Activated CD4-positive, alpha-beta memory T cell treated with anti-CD3 and anti-CD28 coated beads for 36 hours (primary cell): Measurements from ENCODE around the gene ATP2A2. TPM values are rescaled to one million over a fixed set of nuclear protein-coding genes. Genes with fewer than 3 reads are reported as not detected.
"Not testable (repeated sequence)": the region's sequence is repeated elsewhere in the genome, so short reads cannot be mapped to it uniquely, and the experiment has no call there.

Experiments used
- CTCF ChIA-PET: fragments of 350-600 bp; sonication (Branson Sonifier 250); formaldehyde crosslinking; loops from one replicate; lab custom pipeline; 2021; ENCODE audit warnings: antibody characterized with exemption, inconsistent platforms; lab: Charles Lee
- POLR2A ChIA-PET: fragments of 350-600 bp; sonication (Branson Sonifier 250); formaldehyde crosslinking; loops from one replicate; lab custom pipeline; 2021; ENCODE audit warnings: antibody characterized with exemption; lab: Charles Lee
- DNase-seq: peaks from one replicate; pipeline ENCODE4 v3.0.0-alpha.2; 2020
- H3K27ac Mint-ChIP-seq: one replicate; pipeline ENCODE4 v1.8.0; 2021; ENCODE audit warnings: mixed read lengths
- H3K27me3 Mint-ChIP-seq: one replicate; pipeline ENCODE4 v1.8.0; 2021; ENCODE audit warnings: mixed read lengths
- H3K36me3 Mint-ChIP-seq: one replicate; pipeline ENCODE4 v1.8.0; 2021; ENCODE audit warnings: mixed read lengths
- H3K4me1 Mint-ChIP-seq: one replicate; pipeline ENCODE4 v1.8.0; 2021; ENCODE audit warnings: low read depth, mixed read lengths
- H3K4me3 Mint-ChIP-seq: one replicate; pipeline ENCODE4 v1.8.0; 2021; ENCODE audit warnings: mild to moderate bottlenecking, mixed read lengths
- H3K9me3 Mint-ChIP-seq: one replicate; pipeline ENCODE4 v1.8.0; 2021; ENCODE audit warnings: mixed read lengths
- intact Hi-C: fragments of 100-400 bp; cut with micrococcal nuclease; formaldehyde crosslinking; loops from one replicate; pipeline ENCODE4 v1.15.1; 2023
- total RNA-seq, 2 experiments: library from RNA; stranded (reverse); gene quantifications; one replicate each; pipeline ENCODE4 v1.2.3, GENCODE V29; 2021

ATP2A2 gene
- total RNA-seq, 2 experiments from 2014 or later, result 144 to 152 TPM

DNA sequence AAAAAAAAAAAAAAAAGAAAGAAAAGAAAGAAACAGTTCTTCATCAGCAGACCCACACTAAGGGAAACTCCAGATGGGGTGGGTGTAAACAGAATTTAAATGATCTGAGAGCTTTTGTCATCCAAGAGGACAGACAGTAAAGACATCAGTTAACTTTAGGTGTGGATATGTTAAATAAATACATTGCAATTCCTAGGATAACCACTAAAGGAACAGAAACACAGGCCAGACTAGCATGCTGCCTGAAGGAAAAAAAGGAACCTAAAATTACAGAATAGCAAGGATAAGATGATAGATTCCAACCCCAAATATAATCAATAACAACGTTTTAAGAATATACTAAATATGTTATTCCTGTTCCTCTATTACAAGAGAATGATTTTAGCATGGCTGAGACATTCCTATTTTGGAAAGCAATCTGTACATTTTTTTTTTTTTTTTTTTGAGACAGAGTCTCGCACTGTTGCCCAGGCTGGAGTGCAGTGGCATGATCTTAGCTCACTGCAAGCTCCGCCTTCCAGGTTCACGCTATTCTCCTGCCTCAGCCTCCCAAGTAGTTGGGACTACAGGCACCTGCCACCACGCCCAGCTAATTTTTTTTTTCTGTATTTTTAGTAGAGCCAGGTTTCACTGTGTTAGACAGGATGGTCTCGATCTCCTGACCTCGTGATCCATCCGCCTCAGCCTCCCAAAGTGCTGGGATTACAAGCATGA is 77.5 kb downstream of the ATP2A2 start:
- intact Hi-C loops, H3K4me3 Mint-ChIP-seq, H3K36me3 Mint-ChIP-seq, POLR2A ChIA-PET, H3K9me3 Mint-ChIP-seq, DNase-seq, H3K27me3 Mint-ChIP-seq, H3K27ac Mint-ChIP-seq: not testable (repeated sequence)
- peaks cover 12% of the 10 kb centered on the region for H3K4me1 Mint-ChIP-seq
- CTCF ChIA-PET, result interaction anchor here (1.2 to 1.5 kb wide), 3 partner anchors 10 to 73 kb away, joined by 3 to 7 read pairs (median 4); no protein-coding TSS in a partner anchor

DNA sequence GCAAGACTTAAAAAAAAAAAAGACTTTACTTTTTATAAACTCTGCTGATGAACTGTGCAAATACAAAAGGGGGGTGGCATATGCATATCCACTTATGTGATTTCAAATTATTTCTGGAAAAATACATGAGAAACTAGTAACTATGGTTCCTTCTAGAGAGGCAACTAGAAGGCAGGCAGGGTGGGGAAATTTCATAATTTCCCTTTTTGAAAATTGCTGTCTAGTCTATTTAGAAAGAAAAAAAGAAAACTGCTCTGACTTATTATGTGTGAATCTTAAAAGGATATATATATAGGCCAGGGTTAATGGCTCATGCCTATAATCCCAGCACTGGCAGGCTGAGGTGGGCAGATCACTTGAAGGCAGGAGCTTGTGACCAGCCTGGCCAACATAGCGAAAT is 80.2 kb downstream of the ATP2A2 start:
- Mint-ChIP-seq H3K4me3 (no peak overlapping the region), H3K4me1 (no peaks in the 10 kb centered on the region), H3K27me3 (no peaks in the 10 kb centered on the region), H3K9me3 (no peaks in the 10 kb centered on the region), H3K27ac (no peak overlapping the region), H3K36me3 (no peaks in the 10 kb centered on the region)
- intact Hi-C loops, result no loop called here
- no peak for DNase-seq
- CTCF ChIA-PET, result no interaction called here
- POLR2A ChIA-PET, result no interaction called here

DNA sequence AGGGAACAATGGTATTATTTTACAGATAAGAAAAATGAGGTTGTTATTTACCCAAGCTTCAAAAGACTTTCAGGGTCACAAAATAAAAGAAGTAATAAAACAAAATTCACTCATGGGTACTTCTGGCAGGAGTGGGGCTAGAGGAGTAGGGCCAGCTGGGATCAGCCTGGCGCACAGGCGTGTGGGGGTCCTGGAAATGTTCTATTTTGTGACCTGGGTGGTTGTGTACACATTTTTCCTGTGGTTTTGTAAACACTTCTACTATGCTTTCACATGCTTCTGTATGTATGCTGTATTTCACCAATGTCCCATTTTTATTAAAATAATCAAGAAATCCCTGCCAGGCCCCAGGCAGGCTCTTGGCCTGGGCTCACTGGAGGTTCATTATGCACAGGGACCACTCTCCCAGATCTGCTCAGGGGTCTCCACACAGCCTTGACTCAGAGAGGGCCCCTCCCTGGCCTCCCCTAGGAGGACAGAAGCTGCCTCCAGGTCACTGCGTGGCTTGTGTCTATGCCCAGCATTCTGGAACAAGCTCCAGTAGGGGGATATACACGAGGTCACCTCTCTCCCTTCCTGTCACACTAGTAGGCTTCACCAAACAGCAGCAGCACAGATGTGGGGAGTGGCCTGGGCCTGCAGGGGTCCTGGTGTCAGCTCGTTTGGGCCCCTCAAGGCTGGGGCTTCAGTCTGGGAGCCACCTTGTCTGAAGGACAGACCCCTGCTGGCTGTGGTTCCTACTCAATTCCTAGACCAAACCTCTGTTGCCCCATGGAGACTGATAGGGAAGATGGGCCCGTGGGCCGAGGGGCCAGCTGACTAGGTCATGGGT is 84.7 kb downstream of the ATP2A2 start:
- POLR2A ChIA-PET, result no interaction called here
- Mint-ChIP-seq H3K9me3 (no peaks in the 10 kb centered on the region), H3K4me3 (no peak overlapping the region), H3K27ac (no peak overlapping the region), H3K4me1 (no peaks in the 10 kb centered on the region), H3K36me3 (no peaks in the 10 kb centered on the region), H3K27me3 (no peaks in the 10 kb centered on the region)
- intact Hi-C loops, result no loop called here
- CTCF ChIA-PET, result interaction anchor here (0.5 to 1.5 kb wide), 2 partner anchors 66 to 211 kb away, joined by 3 to 5 read pairs; no protein-coding TSS in a partner anchor
- no peak for DNase-seq

DNA sequence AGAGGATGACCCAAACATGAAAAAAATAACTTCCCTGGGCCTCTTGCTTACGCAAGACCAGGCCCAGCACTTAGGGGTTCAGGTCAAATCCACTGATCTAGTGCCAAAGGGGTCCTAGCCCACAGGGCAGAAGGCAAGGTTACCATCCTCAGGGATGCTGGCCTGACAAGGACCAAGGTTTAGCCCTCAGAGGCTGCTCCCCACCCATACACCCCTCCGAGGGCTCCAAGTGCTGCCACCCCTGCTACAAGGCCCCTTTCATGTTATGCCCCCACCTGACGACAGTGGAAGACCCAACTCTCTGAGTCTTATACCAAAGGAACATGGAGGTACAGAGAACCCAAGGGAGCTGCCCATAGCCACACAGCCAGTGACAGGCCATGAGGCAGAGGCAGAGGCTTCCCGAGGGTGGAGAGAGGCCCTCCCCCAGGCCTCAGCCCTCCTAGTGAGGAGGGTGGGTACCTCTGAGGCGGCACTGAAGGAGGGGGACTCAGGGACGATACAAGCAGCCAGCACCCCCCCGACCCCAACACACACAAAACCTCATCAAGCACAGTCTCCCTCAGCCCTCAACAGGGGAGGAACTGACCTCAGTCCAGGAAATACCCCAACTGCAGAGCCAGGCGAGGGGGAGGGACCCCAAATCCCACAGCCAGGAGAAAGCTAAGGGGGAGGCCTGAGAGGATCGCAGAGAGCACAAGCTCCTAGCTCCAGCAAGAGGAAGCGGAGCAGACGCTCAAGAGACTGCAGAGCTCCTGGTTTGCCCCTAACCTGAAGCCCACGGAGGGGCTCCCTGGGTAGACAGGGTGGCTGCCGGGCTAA is 85.5 kb downstream of the ATP2A2 start:
- no peaks in the 10 kb centered on the region for H3K27me3 Mint-ChIP-seq
- no peak for DNase-seq
- ChIA-PET CTCF (interaction anchor here (1.5 kb wide), 1 partner anchor 65 kb away, joined by 5 read pairs; no protein-coding TSS in a partner anchor), POLR2A (no interaction called here)
- H3K27ac Mint-ChIP-seq, result no peak overlapping the region
- no peak overlapping the region for H3K4me3 Mint-ChIP-seq
- no peaks in the 10 kb centered on the region for H3K36me3 Mint-ChIP-seq
- intact Hi-C loops, result no loop called here
- H3K9me3 Mint-ChIP-seq, result no peaks in the 10 kb centered on the region
- H3K4me1 Mint-ChIP-seq, result no peaks in the 10 kb centered on the region

DNA sequence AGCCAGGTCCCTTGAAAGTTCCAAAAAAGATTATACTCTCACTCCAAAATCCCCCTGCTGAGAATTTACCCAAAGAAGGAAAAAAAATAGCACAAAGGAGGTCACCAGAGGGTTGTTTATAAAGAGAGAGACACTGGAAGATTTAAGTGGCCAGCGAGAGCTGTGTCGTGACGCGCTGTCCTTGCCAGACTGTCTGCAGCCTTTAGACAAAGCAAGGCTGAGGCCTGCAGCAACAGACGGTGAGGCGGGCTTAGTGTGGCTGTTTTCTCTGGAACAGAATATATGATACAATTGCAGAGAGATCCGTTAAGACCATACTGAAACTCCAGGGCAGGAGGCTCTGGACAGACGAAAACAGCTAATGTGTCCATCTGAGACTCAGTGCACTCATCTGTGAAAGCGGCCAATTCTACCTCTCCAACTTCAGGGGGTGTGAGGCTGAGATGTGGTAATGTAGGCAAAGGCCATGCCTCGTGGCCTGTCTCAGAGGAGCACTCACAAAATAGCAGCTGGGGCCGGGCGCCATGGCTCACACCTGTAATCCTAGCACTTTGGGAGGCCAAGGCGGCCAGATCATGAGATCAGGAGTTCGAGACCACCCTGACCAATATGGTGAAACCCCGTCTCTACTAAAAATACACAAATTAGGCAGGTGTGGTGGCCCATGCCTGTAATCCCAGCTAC is 86.3 kb downstream of the ATP2A2 start:
- no peaks in the 10 kb centered on the region for H3K4me1 Mint-ChIP-seq
- intact Hi-C loops, result no loop called here
- H3K36me3 Mint-ChIP-seq, result peaks cover 1% of the 10 kb centered on the region
- POLR2A ChIA-PET, result no interaction called here
- DNase-seq, result no peak
- H3K9me3 Mint-ChIP-seq, result no peaks in the 10 kb centered on the region
- no peaks in the 10 kb centered on the region for H3K27me3 Mint-ChIP-seq
- H3K27ac Mint-ChIP-seq, result no peak overlapping the region
- CTCF ChIA-PET, result no interaction called here
- H3K4me3 Mint-ChIP-seq, result no peak overlapping the region

DNA sequence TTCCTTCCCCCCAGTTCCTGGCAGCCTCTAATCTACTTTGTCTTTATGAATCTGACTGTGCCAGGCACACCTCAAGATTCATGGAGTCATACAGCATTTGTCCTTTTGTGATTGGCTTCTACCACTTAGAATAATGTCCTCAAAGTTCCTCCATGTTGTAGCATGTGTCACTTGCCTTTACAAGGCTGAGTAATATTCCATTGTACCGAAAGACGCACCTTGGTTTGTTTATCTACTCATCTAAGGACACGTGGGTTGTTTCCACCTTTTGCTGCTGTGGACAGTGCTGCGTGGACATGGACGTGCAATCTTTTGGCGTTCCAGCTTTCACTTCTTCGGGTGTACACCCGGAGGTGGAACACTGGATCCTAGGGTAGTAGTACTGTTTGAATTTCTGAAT is 88.9 kb downstream of the ATP2A2 start:
- Mint-ChIP-seq H3K27ac (no peak overlapping the region), H3K4me1 (no peaks in the 10 kb centered on the region), H3K4me3 (no peak overlapping the region), H3K27me3 (no peaks in the 10 kb centered on the region), H3K36me3 (peaks cover 16% of the 10 kb centered on the region), H3K9me3 (no peaks in the 10 kb centered on the region)
- DNase-seq, result no peak
- intact Hi-C loops, result no loop called here
- POLR2A ChIA-PET, result no interaction called here
- CTCF ChIA-PET, result interaction anchor here (1.0 kb wide), 1 partner anchor 61 kb away, joined by 4 read pairs; no protein-coding TSS in a partner anchor

DNA sequence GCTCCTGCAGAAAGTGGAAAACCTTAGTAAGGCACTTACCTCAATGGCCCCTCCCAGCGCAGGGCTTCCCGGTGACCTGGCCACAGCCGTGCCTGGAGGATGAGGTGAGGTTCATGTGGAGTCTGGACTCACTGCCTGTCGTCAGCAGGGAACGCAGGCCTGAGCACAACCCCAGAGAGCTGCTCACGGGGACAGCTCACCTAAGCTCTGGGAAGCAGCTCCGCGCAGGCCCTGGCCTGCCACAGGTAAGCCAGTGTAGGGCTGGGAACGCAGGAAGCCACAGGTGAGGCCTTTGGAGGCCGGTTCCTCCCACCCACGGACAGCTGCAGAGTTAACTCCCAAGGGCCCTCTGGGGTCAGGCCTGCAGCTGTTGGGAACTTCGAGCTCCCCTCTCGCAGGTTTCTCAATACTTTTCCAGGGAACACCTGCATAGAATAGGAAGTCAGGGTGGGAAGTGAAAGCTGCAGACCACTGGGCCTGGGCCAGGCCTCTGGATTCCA is 89.7 kb downstream of the ATP2A2 start:
- Mint-ChIP-seq H3K4me1 (no peaks in the 10 kb centered on the region), H3K27ac (no peak overlapping the region), H3K27me3 (no peaks in the 10 kb centered on the region), H3K36me3 (peaks cover 21% of the 10 kb centered on the region), H3K4me3 (no peak overlapping the region), H3K9me3 (no peaks in the 10 kb centered on the region)
- intact Hi-C loops, result no loop called here
- CTCF ChIA-PET, result no interaction called here
- DNase-seq, result no peak
- POLR2A ChIA-PET, result interaction anchor here (0.6 kb wide), 1 partner anchor 9 kb away, joined by 3 read pairs; no protein-coding TSS in a partner anchor

DNA sequence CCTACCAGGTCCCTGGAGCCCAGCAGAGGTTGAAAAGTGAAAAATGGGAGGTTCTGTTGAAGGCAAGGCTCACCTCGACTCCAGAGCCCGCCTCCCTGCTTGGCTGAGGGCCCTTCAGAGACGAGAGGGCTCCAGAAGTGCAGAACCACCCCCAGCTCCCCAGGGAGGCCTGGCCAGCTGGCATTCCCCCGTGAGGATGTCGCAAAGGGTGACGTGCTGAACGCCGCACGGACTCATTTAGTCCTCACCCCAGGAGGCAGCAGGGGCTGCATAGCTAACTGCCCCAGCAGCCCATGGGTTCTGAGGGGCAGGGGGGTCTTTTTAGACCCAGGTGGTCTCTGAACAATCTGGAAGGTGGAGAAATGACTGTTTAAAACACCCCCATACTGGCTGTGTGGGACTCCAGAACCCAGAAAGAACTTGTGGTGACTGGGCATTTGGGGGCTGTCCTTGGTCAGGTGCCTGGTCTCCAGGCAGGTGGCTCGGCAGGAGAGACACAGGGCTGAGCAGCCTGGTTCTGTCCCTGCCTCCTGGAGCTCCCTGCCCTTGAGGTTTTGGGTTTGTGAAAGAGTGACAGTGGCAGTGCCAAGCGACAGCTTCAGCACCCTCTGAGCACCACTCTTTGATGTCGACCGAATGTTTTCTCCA is 90.5 kb downstream of the ATP2A2 start:
- Mint-ChIP-seq H3K27ac (no peak overlapping the region), H3K27me3 (no peaks in the 10 kb centered on the region)
- POLR2A ChIA-PET, result interaction anchor here (0.6 to 1.0 kb wide), 2 partner anchors 9 to 60 kb away, joined by 3 to 5 read pairs; no protein-coding TSS in a partner anchor

DNA sequence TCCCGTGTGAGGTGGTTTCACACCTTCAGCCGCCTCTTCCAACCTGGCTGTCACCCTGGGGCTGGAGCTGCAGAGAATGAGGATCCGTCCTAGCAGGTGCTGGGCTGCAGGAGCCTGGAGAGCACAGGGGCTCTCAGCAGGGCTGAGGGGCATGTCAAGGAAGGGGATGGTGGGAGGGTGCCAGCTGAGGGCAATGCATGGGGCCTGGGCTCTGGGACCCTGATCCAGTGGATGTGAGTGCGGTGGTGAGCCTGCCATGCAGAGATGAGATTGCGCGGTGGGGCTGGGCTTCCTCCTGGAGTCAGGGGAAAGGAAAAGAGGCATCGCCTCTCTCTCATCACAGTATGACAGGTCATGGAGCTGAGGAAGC is 91.0 kb downstream of the ATP2A2 start:
- H3K9me3 Mint-ChIP-seq, result no peaks in the 10 kb centered on the region
- H3K27ac Mint-ChIP-seq, result no peak overlapping the region
- H3K27me3 Mint-ChIP-seq, result no peaks in the 10 kb centered on the region
- H3K36me3 Mint-ChIP-seq, result peaks cover 25% of the 10 kb centered on the region
- no peaks in the 10 kb centered on the region for H3K4me1 Mint-ChIP-seq
- ChIA-PET POLR2A (interaction anchor here (1.0 kb wide), 1 partner anchor 60 kb away, joined by 5 read pairs; no protein-coding TSS in a partner anchor), CTCF (no interaction called here)
- no peak overlapping the region for H3K4me3 Mint-ChIP-seq
- no peak for DNase-seq
- intact Hi-C loops, result no loop called here

More for the DNA sequence above, 90.5 kb downstream of the ATP2A2 start:
- Mint-ChIP-seq H3K36me3 (peaks cover 25% of the 10 kb centered on the region), H3K4me1 (no peaks in the 10 kb centered on the region), H3K9me3 (no peaks in the 10 kb centered on the region), H3K4me3 (no peak overlapping the region)
- CTCF ChIA-PET, result no interaction called here
- DNase-seq, result no peak
- intact Hi-C loops, result no loop called here

DNA sequence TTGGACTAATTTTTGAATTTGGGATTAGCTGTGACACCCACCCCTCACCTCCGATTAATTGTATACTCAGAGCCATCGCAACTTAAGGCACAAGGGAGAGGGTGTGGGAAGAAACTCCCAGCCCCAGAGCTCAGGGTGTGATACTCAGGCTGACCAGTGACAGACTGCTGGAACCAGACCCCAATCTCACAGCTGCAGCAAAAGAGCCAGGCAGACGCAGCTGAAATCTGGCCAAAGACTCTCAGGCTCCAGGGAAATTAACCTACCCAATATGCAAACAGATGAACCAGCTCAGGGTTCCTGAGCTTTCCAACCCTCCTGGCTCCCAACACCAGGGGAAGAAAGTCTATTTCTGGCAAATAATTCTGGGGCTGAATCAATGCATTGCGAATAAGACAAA is 92.0 kb downstream of the ATP2A2 start:
- POLR2A ChIA-PET, result no interaction called here
- no peaks in the 10 kb centered on the region for H3K27me3 Mint-ChIP-seq
- intact Hi-C loops, result no loop called here
- no peak overlapping the region for H3K27ac Mint-ChIP-seq
- no peak for DNase-seq
- H3K9me3 Mint-ChIP-seq, result no peaks in the 10 kb centered on the region
- CTCF ChIA-PET, result interaction anchor here (1.4 kb wide), 1 partner anchor 58 kb away, joined by 10 read pairs; no protein-coding TSS in a partner anchor
- peaks cover 33% of the 10 kb centered on the region for H3K36me3 Mint-ChIP-seq
- H3K4me1 Mint-ChIP-seq, result no peaks in the 10 kb centered on the region
- H3K4me3 Mint-ChIP-seq, result no peak overlapping the region

DNA sequence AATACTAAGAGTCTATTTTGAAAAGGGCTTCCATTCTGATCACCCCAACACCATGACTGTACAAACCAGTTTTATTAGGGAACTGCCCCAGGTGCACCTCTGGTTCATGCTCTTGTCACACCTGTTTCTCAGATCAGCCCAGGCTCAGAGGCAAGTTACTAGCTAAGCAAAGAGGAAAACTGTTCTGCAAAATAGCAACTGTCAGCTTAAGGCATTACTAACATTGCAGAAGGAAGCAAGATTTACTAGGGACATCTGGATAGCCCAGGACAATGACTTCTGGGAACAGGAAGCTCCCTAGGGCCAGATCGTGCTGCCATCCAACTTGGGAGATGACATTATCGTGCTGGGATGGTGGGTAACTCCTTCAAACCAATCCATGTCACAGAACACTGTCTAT is 92.4 kb downstream of the ATP2A2 start:
- CTCF ChIA-PET, result interaction anchor here (1.4 kb wide), 1 partner anchor 58 kb away, joined by 10 read pairs; no protein-coding TSS in a partner anchor
- Mint-ChIP-seq H3K27me3 (no peaks in the 10 kb centered on the region), H3K4me1 (no peaks in the 10 kb centered on the region), H3K4me3 (no peak overlapping the region), H3K9me3 (no peaks in the 10 kb centered on the region), H3K27ac (no peak overlapping the region), H3K36me3 (peaks cover 37% of the 10 kb centered on the region)
- no peak for DNase-seq
- intact Hi-C loops, result no loop called here
- POLR2A ChIA-PET, result no interaction called here
